ENCODE data around the gene DGKB.

DGKB gene

DNA sequence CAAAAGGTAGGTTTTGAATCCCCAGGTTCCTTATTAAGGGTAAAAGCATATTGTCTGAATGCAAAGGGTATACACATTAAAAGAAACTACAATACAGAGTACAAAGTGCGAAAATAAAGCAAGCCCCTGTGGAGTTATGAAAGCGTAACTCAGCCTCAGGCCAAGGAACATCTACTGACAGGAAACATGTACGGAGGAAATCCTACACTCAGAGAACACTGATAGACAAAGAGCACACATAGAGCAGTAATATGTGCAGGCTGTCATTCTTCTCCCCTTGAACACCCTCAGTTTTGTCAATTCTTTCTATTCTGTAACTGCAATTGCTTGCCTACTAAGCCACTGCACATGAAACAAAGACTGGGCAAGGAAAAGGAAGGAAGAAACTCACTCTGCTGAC lies 150.2 kb downstream of the DGKB start:
- no peak for DNase-seq

DNA sequence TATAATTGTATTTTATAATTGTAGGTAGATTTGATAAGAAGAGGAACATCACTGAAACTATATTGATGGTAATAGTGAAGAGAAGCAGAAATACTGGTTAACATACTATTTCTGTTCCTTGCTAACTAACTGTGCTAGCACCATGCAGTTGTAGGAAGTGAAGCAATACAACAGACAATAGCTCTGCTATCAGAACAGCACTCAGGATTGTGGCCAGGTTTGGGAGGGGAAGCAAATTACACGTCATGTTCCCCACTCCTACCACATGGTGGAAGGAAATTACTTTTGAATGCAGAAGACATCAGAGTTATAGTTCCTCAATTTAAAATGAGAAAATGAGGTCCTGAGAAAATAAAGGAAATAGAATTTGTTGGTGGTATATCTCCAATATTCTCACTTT lies 151.1 kb downstream of the DGKB start:
- no peak for DNase-seq

GRCh38 chr7:14748461-14748860 lies 154.1 kb downstream of the DGKB start:
- no peak for DNase-seq

DNA sequence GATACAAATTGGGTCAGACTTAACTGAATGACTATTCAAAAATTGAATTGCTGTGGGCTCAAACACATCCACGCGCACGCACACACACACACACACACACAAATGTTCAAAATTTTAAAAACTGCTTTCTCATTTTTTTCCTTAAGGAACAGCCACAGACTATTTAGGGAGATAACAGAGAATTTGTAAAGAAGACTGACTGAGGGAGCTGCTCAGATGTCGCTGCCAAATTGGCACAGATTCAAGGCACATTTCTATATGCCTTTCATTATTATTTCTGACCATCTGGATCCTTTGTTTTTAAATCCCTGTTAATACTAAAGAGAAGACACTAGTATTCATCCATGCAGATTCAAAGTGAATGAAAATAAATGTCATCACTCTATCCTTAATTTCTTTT lies 154.8 kb downstream of the DGKB start:
- DNase-seq = no peak

GRCh38 chr7:14745076-14745475 lies 157.5 kb downstream of the DGKB start:
- no peak for DNase-seq

- no peak for DNase-seq
These were observed 161.9 kb downstream of the DGKB start for GRCh38 chr7:14740606-14741005.

GRCh38 chr7:14739841-14740185 lies 162.7 kb downstream of the DGKB start:
- DNase-seq = no peak

GRCh38 chr7:14739168-14739840 lies 163.2 kb downstream of the DGKB start:
- DNase-seq = no peak

DNA sequence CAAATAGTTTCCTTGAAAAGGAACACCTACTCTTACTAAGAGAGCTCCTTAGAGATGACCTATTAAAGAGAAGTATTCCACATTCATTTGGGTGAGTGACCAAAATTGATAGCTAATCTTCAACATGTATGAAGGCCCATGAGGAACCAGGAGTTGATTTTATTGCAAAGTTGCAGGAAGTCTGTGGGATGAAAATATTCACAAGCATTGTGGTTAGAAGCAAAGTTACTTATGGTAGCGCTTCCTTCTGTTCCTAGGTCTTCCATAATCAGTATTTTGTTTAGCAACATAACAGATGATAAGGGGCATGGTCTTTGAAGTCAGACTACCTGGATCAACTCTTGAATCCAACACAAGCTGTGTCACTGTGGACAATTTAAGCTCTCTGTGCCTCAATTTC lies 164.5 kb downstream of the DGKB start:
- DNase-seq = no peak

DNA sequence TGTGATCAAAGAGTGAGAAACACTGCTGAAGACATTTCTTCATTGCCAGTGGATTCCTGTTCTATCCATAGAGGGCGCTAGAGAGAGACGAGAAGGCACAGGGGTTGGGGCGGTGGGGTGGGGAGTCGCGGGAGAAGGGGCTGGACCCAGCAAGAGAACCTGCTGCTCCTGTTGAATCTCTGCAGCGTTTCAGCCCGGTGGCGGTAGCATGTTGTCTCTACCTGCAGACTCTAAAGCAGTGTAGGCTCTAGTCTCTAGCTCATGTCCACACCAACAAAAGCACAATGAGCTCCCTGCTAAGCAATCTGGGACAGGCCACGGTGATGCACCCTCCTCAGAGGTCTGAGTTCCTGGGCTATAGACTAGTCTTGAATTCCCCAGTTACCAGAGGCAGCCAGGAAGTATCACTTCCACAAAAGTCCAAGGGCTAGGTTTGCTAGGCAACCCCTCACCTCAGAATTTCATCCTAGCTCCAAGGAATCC lies 167.7 kb downstream of the DGKB start:
- no peak for DNase-seq

GRCh38 chr7:14720785-14721184 lies 181.8 kb downstream of the DGKB start:
- DNase-seq = no peak

- DNase-seq = no peak
These were observed 184.7 kb downstream of the DGKB start for GRCh38 chr7:14717816-14718215.

- DNase-seq = no peak
These were observed 185.4 kb downstream of the DGKB start for GRCh38 chr7:14717169-14717568.

GRCh38 chr7:14714161-14714728 lies 188.3 kb downstream of the DGKB start:
- no peak for DNase-seq

GRCh38 chr7:14698239-14698638 lies 204.3 kb downstream of the DGKB start:
- DNase-seq = no peak

- no peak for DNase-seq
These were observed 204.9 kb downstream of the DGKB start for GRCh38 chr7:14697684-14698083.

GRCh38 chr7:14691597-14692203 lies 210.9 kb downstream of the DGKB start:
- peak; percentile 42 for DNase-seq

- DNase-seq = no peak
These were observed 211.5 kb downstream of the DGKB start for GRCh38 chr7:14691034-14691433.

DNA sequence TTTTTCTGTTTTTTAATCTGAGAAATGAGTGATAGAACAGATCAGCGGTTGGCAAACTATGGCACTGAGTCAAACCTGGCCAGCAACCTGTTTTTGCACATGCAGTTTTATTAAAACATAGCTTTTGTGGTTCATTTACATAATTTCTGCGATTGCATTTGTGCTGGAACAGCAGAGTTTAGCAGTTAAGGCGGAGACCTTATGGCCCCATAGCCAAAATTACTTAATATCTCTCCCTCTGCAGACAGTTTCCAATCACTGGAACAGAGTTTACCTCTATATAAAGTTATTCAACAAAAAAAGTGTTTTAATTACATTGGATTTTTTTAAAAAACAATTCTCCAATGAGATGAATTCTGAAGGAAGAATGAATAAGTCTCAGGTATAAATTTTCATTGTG lies 212.1 kb downstream of the DGKB start:
- DNase-seq = no peak

DNA sequence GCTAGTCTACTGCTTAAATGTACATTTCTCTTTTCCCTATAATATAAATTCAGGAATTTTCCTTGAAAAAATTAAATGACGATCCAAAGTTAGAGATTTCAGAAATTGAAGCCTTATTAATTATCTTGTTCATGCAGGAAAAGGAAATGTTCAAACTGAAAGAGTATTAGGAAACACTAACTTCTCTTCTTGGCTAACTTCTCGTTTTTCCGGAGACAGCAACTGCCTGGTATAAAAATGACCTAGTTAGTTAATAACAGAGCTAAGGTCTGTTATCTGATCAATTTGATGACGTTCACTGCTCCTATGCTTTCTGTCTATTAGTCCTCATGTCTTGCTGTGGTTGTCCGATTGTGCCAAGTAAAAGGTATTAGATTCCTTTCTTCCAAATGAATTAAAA lies 212.5 kb downstream of the DGKB start:
- no peak for DNase-seq

DNA sequence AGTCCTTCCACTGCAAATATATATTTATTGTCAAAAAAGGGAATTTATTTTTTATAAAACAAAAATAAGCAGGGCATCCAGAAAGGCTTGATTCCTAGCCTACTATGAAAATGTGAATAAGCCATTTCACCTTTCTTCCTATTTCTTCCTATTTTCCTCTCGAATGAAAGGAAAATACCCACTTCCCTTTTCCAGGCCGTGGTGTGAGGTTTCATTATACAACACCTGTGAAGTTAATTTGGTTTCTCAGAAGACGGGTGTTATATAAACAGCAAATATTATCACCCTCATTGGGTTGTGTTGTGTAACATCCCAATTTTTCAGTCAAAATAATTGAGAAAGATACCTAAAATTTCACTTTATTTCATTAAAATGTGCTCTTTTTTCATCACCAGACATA lies 214.3 kb downstream of the DGKB start:
- no peak for DNase-seq

GRCh38 chr7:14687777-14688176 lies 214.8 kb downstream of the DGKB start:
- DNase-seq = no peak

DNA sequence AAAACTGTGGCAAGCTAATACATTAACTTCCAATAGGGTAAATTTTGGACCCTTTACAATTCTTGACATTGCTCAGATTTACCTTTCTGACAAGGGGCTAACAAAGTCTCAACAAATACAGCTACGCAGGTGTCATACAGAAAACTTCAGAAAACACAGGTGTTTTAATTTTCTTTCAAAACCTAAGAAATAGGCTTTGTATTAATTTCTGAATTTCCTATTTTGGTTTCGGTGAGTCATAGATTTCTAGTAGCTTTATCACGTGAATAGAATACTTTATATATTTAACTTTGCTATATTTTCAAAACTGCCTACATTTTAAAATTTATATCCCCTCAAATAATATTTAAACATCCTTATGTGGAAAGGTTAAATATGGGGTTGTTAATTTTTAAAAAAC lies 215.3 kb downstream of the DGKB start:
- DNase-seq = no peak

GRCh38 chr7:14685167-14685566 lies 217.4 kb downstream of the DGKB start:
- DNase-seq = no peak

All from CD4-positive, alpha-beta T cell treated with Interleukin-12 subunit alpha and Interleukin-12 subunit beta, for 1 hour (primary cell).